ENCODE data around the gene SRRM4.

GRCh38 chr12:119159844-119160243 lies 178.5 kb downstream of the SRRM4 start:
- no peak for TF ChIP-seq YY1 (IDR thresholded peaks at IDR 0.05; ENCODE audit: low read depth)
- no peak for TF ChIP-seq ZBTB7A (IDR thresholded peaks at IDR 0.05; ENCODE audit: low read depth)
- TF ChIP-seq EP300 (IDR thresholded peaks at IDR 0.05; ENCODE audit: borderline replicate concordance) = no peak
- TF ChIP-seq, protein P1, sequence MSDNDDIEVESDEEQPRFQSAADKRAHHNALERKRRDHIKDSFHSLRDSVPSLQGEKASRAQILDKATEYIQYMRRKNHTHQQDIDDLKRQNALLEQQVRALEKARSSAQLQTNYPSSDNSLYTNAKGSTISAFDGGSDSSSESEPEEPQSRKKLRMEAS (IDR thresholded peaks at IDR 0.05) = no peak
- TF ChIP-seq TEAD4 (IDR thresholded peaks at IDR 0.05) = no peak
- TF ChIP-seq USF1 (IDR thresholded peaks at IDR 0.05) = no peak
- no peak for TF ChIP-seq TCF12 (IDR thresholded peaks at IDR 0.05; ENCODE audit: low read depth)
- TF ChIP-seq REST (IDR thresholded peaks at IDR 0.05; ENCODE audit: low read depth) = no peak
- no peak for TF ChIP-seq TAF1 (IDR thresholded peaks at IDR 0.05; ENCODE audit: low read depth)
